GM08714 (cell line): Measurements from ENCODE around the gene GPI.
A peak's percentile ranks its signal among the peaks of the same experiment; 100 is the strongest.
"Not testable (repeated sequence)": the region's sequence is repeated elsewhere in the genome, so short reads cannot be mapped to it uniquely, and the experiment has no call there.

Experiments used
- H3K4me3 ChIP-seq: fragments of 200-500 bp; sonication (Bioruptor generic); 2 replicates; pipeline ENCODE4 v1.5.1; 2014; ENCODE audit warnings: mild to moderate bottlenecking, low read length, inconsistent platforms
- ZNF274 ChIP-seq: IDR thresholded peaks from 2 replicates; pipeline ENCODE4 v1.6.1; 2012; ENCODE audit warnings: mild to moderate bottlenecking, low read depth, low read length

GPI gene

DNA sequence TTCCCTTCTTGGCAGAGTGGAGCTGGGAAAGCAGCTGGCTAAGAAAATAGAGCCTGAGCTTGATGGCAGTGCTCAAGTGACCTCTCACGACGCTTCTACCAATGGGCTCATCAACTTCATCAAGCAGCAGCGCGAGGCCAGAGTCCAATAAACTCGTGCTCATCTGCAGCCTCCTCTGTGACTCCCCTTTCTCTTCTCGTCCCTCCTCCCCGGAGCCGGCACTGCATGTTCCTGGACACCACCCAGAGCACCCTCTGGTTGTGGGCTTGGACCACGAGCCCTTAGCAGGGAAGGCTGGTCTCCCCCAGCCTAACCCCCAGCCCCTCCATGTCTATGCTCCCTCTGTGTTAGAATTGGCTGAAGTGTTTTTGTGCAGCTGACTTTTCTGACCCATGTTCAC lies 34.9 kb downstream of the GPI start:
- no peak for TF ChIP-seq ZNF274
- no peak overlapping the region for H3K4me3 ChIP-seq

DNA sequence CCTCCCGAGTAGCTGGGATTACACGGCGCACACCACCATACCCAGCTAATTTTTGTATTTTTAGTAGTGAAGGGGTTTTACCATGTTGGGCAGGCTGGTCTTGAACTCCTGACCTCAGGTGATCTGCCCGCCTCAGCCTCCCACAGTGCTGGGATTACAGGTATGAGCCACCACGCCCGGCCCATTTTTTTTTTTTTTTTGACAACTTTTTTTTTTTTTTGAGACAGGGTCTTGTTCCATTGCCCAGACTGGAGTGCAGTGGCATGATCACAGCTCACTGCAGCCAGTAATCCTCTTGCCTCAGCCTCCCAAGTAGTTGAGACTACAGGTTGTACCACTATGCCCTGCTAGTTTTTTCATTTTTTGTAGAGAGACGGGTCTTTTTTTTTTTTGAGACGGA lies 35.8 kb downstream of the GPI start:
- not testable (repeated sequence) for H3K4me3 ChIP-seq

DNA sequence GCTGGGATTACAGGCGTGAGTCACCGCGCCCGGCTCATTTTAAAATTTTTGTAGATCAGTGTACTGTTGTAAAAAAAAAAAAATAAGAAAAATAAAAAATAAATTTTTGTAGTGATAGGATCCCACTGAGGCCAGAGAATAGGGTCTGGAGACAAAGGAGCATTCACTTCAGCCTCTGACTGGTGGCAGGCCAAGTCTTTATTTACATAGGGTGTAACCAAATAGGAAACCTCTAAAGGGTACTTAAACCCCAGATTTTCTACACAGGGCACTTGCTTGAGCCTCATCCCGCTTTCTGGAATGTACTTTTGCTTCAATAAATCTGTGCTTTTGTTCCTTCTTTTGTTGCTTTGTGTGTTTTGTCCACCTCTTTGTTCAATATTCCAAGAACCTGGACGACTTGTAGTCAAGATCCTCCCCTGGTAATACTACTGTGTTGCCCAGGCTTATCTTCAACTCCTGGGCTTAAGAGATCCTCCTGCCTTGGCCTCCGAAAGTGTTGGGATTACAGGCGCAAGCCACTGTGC lies 37.1 kb downstream of the GPI start:
- H3K4me3 ChIP-seq: no peak overlapping the region
- TF ChIP-seq ZNF274: no peak

DNA sequence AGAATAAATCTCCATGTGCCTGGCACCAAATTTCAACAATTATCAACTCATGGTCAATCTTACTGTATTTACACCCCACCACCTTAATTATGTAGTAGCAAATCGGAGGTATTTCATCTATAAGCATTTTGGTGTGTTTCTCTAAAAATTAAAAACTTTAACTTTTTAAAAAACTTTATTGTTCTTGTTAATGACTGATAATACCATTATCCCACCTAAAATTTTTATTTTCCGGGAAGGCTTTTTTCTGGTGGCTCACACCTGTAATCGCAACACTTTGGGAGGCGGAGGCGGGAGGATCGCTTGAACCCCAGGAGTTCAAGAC lies 38.8 kb downstream of the GPI start:
- peak overlapping the region; percentile 85; the same call in 1 of the 2 replicates for H3K4me3 ChIP-seq
- no peak for TF ChIP-seq ZNF274

DNA sequence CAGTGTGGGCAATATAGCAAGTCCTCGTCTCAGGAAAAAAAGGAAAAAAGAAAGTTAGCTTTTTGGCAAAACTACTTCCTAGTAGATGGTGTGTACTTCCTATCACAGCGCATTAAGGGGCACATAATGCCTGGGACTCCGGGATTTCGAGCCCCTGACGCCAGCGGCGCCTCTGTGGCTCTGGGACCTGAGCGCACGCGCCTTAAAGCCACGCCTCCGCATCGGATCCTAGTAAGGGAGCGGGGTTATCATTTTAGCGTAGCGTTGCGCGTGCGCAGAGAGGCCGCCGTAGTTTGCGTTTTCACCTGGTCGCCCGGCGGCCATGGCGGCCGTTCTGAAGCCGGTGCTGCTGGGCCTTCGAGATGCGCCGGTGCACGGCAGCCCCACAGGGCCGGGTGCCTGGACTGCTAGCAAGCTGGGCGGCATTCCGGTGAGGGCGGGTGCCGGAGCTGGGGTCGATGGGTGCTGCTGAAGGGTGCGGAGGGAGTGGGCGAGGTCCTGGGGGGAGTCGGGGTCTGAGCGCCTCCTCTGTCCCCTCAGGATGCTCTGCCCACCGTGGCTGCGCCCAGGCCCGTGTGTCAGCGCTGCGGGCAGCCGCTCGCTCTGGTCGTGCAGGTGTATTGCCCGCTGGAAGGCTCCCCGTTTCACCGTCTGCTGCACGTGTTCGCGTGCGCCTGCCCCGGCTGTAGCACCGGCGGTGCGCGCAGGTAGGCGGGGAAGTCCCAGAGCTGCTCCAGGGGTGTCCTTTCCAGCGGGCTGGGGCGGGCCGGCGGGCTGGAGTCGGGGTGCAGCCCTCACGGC lies 39.3 kb downstream of the GPI start, which contains the start of gene PDCD2L:
Gene PDCD2L (plus strand): TSS at position 291 of the 801 bp plus-strand sequence. CDS start 32 bp downstream, at position 323.
- peak within 1 kb of the TSS; percentile 85 for H3K4me3 ChIP-seq
- no peak for TF ChIP-seq ZNF274

DNA sequence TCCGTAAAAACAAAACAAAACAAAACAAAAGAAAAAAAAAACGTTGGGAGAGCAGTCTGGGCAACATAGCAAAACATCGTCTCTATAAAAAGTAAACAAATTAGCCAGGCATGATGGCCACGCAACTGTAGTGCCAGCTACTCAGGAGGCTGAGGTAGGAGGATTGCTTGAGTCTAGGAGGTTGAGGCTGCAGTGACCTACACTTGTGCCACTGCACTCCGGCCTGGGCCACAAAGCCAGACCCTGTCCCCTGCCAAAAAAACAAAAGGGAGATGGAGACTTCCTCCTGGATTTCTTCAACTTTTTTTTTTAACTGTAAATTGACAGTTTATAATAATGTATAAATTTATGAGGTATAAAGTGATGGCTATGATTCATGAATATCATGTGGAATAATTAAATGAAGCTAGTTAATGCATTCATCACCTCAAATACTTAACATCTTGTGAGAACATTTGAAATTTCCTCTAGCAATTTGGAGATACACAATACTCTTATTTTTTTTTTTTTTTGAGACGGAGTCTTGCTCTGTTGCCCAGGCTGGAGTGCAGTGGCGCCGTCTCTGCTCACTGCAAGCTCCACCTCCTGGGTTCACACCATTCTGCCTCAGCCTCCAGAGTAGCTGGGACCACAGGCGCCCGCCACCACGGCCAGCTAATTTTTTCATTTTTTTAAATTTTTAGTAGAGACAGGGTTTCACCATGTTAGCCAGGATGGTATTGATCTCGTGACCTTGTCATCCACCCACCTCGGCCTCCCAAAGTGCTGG lies 41.1 kb downstream of the GPI start:
- H3K4me3 ChIP-seq: no peak overlapping the region
- no peak for TF ChIP-seq ZNF274

DNA sequence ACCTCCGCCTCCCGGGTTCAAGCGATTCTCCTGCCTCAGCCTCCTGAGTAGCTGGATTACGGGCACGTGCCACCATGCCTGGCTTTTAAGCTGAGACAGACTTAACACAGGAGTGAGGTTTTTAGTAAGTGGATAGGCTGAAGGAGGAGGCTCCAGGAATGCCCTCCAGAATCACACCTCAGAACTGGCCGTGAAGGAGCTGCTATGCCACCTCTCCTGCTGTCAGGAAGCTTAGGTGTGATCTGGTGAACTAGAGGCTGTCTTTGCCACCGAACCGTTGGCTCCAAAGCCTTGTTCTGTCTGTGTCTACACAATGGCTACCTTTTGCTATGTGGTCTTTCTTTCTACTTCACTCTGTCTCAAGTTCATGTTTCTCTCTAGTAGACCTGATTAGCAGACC lies 43.4 kb downstream of the GPI start:
- H3K4me3 ChIP-seq: no peak overlapping the region
- no peak for TF ChIP-seq ZNF274

DNA sequence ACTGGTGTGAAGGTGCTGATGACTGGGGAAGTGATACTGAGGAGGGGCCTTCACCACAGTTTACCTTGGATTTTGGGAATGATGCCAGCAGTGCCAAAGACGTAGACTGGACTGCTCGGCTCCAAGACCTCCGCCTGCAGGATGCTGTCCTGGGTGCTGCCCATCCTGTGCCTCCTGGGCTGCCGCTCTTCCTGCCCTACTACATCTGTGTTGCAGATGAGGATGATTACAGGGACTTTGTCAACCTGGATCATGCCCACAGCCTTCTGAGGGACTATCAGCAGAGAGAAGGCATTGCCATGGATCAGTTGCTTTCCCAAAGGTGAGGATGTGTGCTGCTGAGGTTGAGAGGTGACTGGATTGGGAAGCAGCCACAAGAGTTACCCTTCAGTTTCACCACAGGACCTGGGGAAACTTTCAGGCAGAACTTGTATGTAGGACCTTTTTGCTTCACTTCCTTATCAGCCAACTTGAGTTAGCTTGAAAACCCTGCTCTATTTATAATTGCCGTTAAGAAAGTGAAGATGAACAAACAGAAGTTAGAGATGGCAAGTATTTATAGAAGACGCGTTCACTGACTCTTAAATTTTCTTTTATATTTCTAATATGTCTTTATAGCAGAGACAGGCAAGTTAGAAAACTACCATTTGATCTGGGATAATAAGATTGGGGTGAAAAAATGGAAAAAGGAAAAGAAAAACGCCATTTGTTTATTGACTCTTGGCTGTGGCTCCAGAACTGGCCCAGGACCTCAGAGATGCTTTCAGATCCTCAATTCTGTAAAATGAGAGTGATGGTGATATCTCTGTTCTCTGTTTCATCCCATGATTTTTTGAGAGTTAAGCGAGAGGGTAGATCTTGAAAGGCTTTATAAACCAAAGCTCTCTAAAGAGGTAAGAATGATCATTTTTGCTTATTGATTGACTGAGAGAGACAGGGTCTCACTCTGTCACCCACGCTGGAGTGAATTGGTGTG lies 44.5 kb downstream of the GPI start:
- H3K4me3 ChIP-seq: no peak overlapping the region

DNA sequence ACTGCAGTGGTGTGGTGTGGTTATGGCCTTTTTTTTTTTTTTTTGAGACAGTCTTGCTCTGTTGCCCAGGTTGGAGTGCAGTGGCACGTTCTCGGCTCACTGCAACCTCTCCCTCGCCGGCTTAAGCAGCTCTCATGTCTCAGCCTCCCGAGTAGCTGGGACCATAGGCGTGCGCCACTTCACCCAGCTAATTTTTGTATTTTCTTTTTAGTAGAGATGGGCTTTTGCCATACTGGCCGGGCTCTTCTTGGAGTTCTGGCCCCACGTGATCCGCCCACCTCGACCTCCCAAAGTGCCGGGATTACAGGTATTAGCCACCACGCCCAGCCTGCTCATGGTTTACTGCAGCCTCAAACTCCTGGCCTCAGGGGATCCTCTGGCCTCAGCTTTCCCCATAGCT lies 46.2 kb downstream of the GPI start:
- TF ChIP-seq ZNF274: no peak
- H3K4me3 ChIP-seq: no peak overlapping the region

More for the DNA sequence above, 44.5 kb downstream of the GPI start:
- TF ChIP-seq ZNF274: no peak

DNA sequence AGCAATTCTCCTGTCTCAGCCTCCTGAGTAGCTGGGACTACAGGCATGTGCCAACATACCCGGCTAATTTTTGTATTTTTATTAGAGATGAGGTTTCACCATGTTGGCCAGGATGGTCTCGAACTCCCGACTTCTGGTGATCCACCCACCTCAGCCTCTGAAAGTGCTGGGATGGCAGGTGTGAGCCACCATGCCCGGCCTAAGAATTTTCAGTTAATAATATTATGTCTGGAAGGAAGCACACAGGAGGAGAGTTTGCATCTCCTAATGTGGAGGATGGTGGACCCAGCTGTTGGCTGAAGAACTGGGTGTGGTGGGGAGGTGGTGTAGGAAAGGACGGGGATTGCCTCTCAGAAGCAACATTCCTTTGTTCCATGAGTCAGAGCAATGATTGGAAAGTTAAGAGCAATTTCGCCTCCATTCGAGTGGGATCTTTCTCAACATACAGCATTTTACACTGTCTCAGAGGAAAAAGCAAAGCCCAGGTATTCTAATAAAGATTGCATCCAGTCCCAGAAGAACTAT lies 51.1 kb downstream of the GPI start:
- no peak for TF ChIP-seq ZNF274
- no peak overlapping the region for H3K4me3 ChIP-seq

DNA sequence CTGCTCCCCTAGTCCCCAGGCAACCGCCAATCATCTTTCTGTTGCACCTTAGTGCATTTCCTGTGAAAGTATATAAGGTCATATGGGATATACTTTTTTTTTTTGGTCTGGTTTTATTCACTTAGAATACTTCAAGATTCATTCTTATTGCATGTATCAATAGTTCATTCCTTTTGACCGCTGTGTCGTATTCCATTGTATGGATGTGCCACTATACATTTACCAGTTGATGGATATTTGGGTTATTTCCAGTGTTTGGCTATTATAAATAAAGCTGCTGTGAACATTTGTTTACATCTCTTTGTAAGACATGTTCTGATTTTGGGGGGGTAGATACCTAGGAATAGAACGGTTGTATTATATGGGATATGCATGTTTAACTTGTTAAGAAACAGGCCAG lies 53.3 kb downstream of the GPI start:
- TF ChIP-seq ZNF274: no peak
- no peak overlapping the region for H3K4me3 ChIP-seq

DNA sequence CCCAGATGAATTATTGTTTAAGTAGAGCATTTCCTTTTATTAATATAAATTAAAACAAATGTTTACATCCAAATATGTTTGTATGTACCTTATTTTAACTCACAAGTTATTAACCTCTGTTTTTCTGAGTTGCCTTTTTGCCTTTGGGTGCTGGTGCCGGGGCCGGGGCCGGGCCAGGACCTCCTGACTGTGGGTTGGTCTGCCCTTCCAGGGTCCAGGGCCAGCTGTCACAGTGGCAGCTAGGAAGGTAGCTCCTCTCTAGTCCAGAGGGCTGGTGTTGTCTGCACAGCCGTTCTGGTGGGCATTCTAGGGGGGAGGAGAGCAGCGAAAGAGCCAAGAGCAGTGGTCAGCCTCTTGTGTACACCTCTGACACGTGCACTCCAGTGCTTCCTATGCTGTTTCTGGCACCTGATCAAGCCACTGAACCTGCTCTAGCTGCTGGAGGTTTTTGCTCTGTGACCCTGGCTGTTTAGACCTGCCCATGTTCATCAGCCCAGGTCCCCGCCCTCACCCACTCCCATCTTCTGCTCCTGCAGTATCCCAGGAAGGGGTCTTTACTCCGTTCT lies 61.2 kb downstream of the GPI start:
- H3K4me3 ChIP-seq: no peak overlapping the region
- TF ChIP-seq ZNF274: no peak

DNA sequence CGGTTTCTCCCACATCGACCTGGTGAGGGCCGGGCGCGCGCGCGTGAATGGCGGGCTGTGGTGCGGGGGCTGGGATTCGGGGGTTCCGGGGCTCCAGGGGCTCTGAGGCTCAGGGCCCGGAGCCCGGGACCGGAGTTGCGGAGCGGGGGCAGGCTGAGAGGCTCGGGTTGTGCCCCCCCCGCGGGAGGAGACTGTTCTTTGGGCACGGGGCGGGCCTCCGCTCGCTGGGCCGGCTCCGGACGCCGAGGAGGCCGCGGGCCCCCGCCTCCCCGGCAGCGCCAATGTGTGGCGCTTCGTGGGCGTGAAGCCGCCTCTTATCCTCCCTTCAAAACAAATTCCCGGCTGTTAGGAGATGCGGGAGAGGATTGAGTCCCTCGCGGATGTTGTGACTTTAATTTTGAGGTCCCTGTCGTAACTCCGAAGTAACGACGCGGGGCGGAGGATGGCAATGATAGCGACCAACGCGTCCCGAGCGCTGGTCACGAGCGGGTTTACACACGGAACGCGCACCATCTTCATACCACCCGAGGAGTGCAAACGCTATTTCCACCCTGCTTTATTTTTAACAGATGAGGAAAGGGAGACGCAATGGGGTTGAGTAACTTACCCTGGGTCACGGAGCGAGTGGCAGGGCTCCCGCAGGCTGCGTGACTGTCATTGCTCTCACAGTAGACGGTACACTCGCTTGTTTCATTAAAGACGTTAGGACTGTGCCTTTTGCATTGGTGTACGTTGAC lies 63.7 kb downstream of the GPI start:
- peak overlapping the region; percentile 92 for H3K4me3 ChIP-seq
- no peak for TF ChIP-seq ZNF274
